H1 (cell line): ENCODE data around the gene EIF4E. TPM values are rescaled to one million over a fixed set of nuclear protein-coding genes. Genes with fewer than 3 reads are reported as not detected.

Experiments
- CTCF ChIA-PET: fragments of 300-600 bp; sonication (Branson Sonifier 250); formaldehyde crosslinking; loops from one replicate; lab custom pipeline; 2021; ENCODE audit not compliant: partially characterized antibody; lab: Charles Lee
- POLR2A ChIA-PET: fragments of 300-600 bp; sonication (Branson Sonifier 250); formaldehyde crosslinking; loops from one replicate; lab custom pipeline; 2021; ENCODE audit warnings: inconsistent platforms; ENCODE audit not compliant: partially characterized antibody; lab: Charles Lee
- DNase-seq, 2 experiments: peaks; one replicate each; pipeline versions ENCODE4 v3.0.0 to v3.0.0-alpha.2; 2010 to 2022; ENCODE audit warnings: low spot score in 2 of 2, low read depth in 1 of 2, mixed read lengths in 1 of 2
- FAIRE-seq: peaks from 2 replicates; lab custom pipeline; 2011; peaks lifted over from hg19 to GRCh38; lab: Jason Lieb, UNC
- H2AFZ ChIP-seq: 2 replicates; pipeline ENCODE4 v1.8.1; 2012; ENCODE audit warnings: low read length, inconsistent platforms
- H2AK5ac ChIP-seq: 2 replicates; pipeline ENCODE4 v1.6.1; 2013; ENCODE audit warnings: low read depth, low read length
- H2BK120ac ChIP-seq: replicated peaks from 2 replicates; pipeline ENCODE3; 2013; ENCODE audit warnings: low read depth, low read length, inconsistent platforms
- H2BK12ac ChIP-seq: 2 replicates; pipeline ENCODE4 v1.6.1; 2013; ENCODE audit warnings: low read depth, low read length
- H2BK15ac ChIP-seq: 2 replicates; pipeline ENCODE4 v1.6.1; 2013; ENCODE audit warnings: low read length
- H2BK20ac ChIP-seq: 2 replicates; pipeline ENCODE4 v1.6.1; 2013; ENCODE audit warnings: low read length
- H2BK5ac ChIP-seq: 2 replicates; pipeline ENCODE4 v1.6.1; 2013; ENCODE audit warnings: low read depth, low read length
- H3K14ac ChIP-seq: 2 replicates; pipeline ENCODE4 v1.6.1; 2013; ENCODE audit warnings: inconsistent platforms; ENCODE audit not compliant: insufficient read length
- H3K18ac ChIP-seq: 2 replicates; pipeline ENCODE4 v1.6.1; 2013; ENCODE audit warnings: low read length; ENCODE audit errors: extremely low read depth
- H3K23ac ChIP-seq: 2 replicates; pipeline ENCODE4 v1.6.1; 2013; ENCODE audit warnings: inconsistent platforms; ENCODE audit not compliant: insufficient read length
- H3K23me2 ChIP-seq: 2 replicates; pipeline ENCODE4 v1.6.1; 2013; ENCODE audit warnings: low read depth, low read length
- H3K27ac ChIP-seq: 2 replicates; pipeline ENCODE4 v1.6.1; 2011; ENCODE audit warnings: low read depth, low read length, inconsistent platforms
- H3K27me3 ChIP-seq, 4 experiments: replicated peaks in 1 of 4; 1 replicate in 1 of 4; 2 replicates in 3 of 4; pipeline versions ENCODE4 v1.6.1 to v1.8.1; 2011 to 2013; ENCODE audit warnings: low read length in 3 of 4, mild to moderate bottlenecking in 3 of 4, inconsistent platforms in 2 of 4, mixed read lengths in 2 of 4, moderate library complexity in 1 of 4; ENCODE audit not compliant: control insufficient read depth in 3 of 4, insufficient read depth in 3 of 4; ENCODE audit errors: extremely low read depth in 1 of 4
- H3K36me3 ChIP-seq, 4 experiments: 2 replicates each; pipeline versions ENCODE4 v1.6.1 to v1.8.1; 2011 to 2013; ENCODE audit warnings: mild to moderate bottlenecking in 4 of 4, low read length in 3 of 4, moderate library complexity in 2 of 4, control low read depth in 1 of 4, inconsistent platforms in 1 of 4; ENCODE audit not compliant: insufficient read depth in 4 of 4, control insufficient read depth in 2 of 4
- H3K4ac ChIP-seq: replicated peaks from 2 replicates; pipeline ENCODE3; 2013; ENCODE audit warnings: low read length, low read depth, mixed read lengths, inconsistent platforms; ENCODE audit not compliant: insufficient read length
- H3K4me1 ChIP-seq, 4 experiments: replicated peaks in 1 of 4; 1 replicate in 1 of 4; 2 replicates in 3 of 4; pipeline versions ENCODE4 v1.6.1 to v1.8.1; 2011 to 2013; ENCODE audit warnings: low read length in 3 of 4, inconsistent platforms in 2 of 4, mixed read lengths in 1 of 4; ENCODE audit not compliant: insufficient read depth in 4 of 4, control insufficient read depth in 3 of 4
- H3K4me2 ChIP-seq, 2 experiments: 2 replicates each; pipeline versions ENCODE4 v1.6.1 to v1.8.1; 2011 to 2013; ENCODE audit warnings: low read depth in 2 of 2, low read length in 2 of 2, control low read depth in 1 of 2, inconsistent platforms in 1 of 2, mild to moderate bottlenecking in 1 of 2; ENCODE audit not compliant: insufficient read depth in 1 of 2
- H3K4me3 ChIP-seq, 4 experiments: fragments of 200-600, 300-600 bp in 1 of 4; sonication (generic), shearing (Covaris generic), sonication (Bioruptor Twin) in 1 of 4; 2 replicates each; pipeline versions ENCODE4 v1.5.1 to v1.8.1; 2011 to 2016; ENCODE audit warnings: low read length in 4 of 4, low read depth in 3 of 4, control low read depth in 2 of 4, inconsistent platforms in 2 of 4, mild to moderate bottlenecking in 2 of 4, mixed read lengths in 1 of 4, moderate library complexity in 1 of 4; ENCODE audit not compliant: insufficient read depth in 2 of 4; ENCODE audit errors: extremely low read depth in 1 of 4
- H3K56ac ChIP-seq: replicated peaks from 2 replicates; pipeline ENCODE3; 2013; ENCODE audit warnings: low read depth, mild to moderate bottlenecking, mixed read lengths, low read length, inconsistent platforms; ENCODE audit not compliant: insufficient read length
- H3K79me1 ChIP-seq: 2 replicates; pipeline ENCODE4 v1.6.1; 2013; ENCODE audit warnings: low read depth, low read length, control low read depth
- H3K79me2 ChIP-seq, 2 experiments: 2 replicates each; pipeline versions ENCODE4 v1.6.1 to v1.8.1; 2012 to 2013; ENCODE audit warnings: low read length in 2 of 2, mild to moderate bottlenecking in 2 of 2, inconsistent platforms in 1 of 2; ENCODE audit not compliant: insufficient read depth in 2 of 2, control insufficient read depth in 1 of 2
- H3K9ac ChIP-seq, 4 experiments: replicated peaks in 1 of 4; 1 replicate in 1 of 4; 2 replicates in 3 of 4; pipeline versions ENCODE4 v1.6.1 to v1.8.1; 2011 to 2013; ENCODE audit warnings: low read depth in 3 of 4, low read length in 3 of 4, control low read depth in 2 of 4, mild to moderate bottlenecking in 2 of 4, moderate library complexity in 2 of 4, inconsistent platforms in 1 of 4; ENCODE audit errors: extremely low read depth in 1 of 4
- H3K9me3 ChIP-seq, 2 experiments: 2 replicates each; pipeline versions ENCODE4 v1.6.1 to v1.8.1; 2012 to 2013; ENCODE audit warnings: mild to moderate bottlenecking in 2 of 2, moderate library complexity in 2 of 2, control low read depth in 1 of 2, inconsistent platforms in 1 of 2, low read depth in 1 of 2, low read length in 1 of 2, mixed read lengths in 1 of 2; ENCODE audit not compliant: insufficient read depth in 2 of 2
- H4K20me1 ChIP-seq, 2 experiments: replicated peaks in 1 of 2; 2 replicates each; pipeline versions ENCODE3 to v1.8.1; 2011 to 2013; ENCODE audit warnings: inconsistent platforms in 2 of 2, low read length in 2 of 2, mild to moderate bottlenecking in 1 of 2; ENCODE audit not compliant: insufficient read depth in 2 of 2, control insufficient read depth in 1 of 2
- H4K5ac ChIP-seq: 2 replicates; pipeline ENCODE4 v1.6.1; 2013; ENCODE audit warnings: low read length, low read depth, mixed read lengths, inconsistent platforms; ENCODE audit not compliant: insufficient read length
- H4K8ac ChIP-seq: 2 replicates; pipeline ENCODE4 v1.8.0; 2013; ENCODE audit warnings: mild to moderate bottlenecking, moderate library complexity, low read length, inconsistent platforms; ENCODE audit not compliant: insufficient read depth; ENCODE audit errors: extremely low read depth
- H4K91ac ChIP-seq: replicated peaks from 2 replicates; pipeline ENCODE3; 2013; ENCODE audit warnings: low read length, mixed read lengths, inconsistent platforms; ENCODE audit not compliant: insufficient read length
- CHD1 ChIP-seq: IDR thresholded peaks from 2 replicates; pipeline ENCODE4 v1.6.1; 2012; ENCODE audit warnings: low read depth, low read length, improper control_type of control experiment
- CHD2 ChIP-seq: IDR thresholded peaks from 2 replicates; pipeline ENCODE4 v1.6.1; 2012; ENCODE audit warnings: low read length, improper control_type of control experiment
- CTBP2 ChIP-seq: IDR thresholded peaks from 2 replicates; pipeline ENCODE4 v1.7.0; 2011; ENCODE audit warnings: borderline replicate concordance, mild to moderate bottlenecking, moderate library complexity, mixed read lengths, low read length; ENCODE audit not compliant: insufficient read depth, insufficient read length
- EZH2 ChIP-seq: fragments of 200-600 bp; sonication (generic); IDR thresholded peaks from 2 replicates; pipeline ENCODE4 v1.7.1; 2012; ENCODE audit warnings: low read depth, mild to moderate bottlenecking, moderate library complexity, low read length, inconsistent platforms; ENCODE audit not compliant: severe bottlenecking
- JUND ChIP-seq: IDR thresholded peaks from 2 replicates; pipeline ENCODE4 v1.6.1; 2011; ENCODE audit warnings: mild to moderate bottlenecking, improper control_type of control experiment, low read length
- PHF8 ChIP-seq: fragments of 200-600 bp; sonication (generic); conservative IDR thresholded peaks from 2 replicates; pipeline ENCODE4 v1.7.1; 2012; ENCODE audit warnings: low read depth, mild to moderate bottlenecking, inconsistent platforms, low read length, moderate library complexity
- POU5F1 ChIP-seq: IDR thresholded peaks from 2 replicates; pipeline ENCODE4 v1.6.1; 2011; ENCODE audit warnings: low read depth, mild to moderate bottlenecking, low read length, moderate library complexity
- SAP30 ChIP-seq: fragments of 300-600 bp; sonication (generic); IDR thresholded peaks from 2 replicates; pipeline ENCODE4 v1.7.1; 2012; ENCODE audit warnings: low read length, moderate library complexity, mild to moderate bottlenecking, inconsistent platforms; ENCODE audit not compliant: insufficient read depth, insufficient replicate concordance
- SIN3A ChIP-seq, 2 experiments: IDR thresholded peaks in 1 of 2; conservative IDR thresholded peaks in 1 of 2; 2 replicates each; pipeline ENCODE4 v1.6.1; 2011 to 2012; ENCODE audit warnings: low read length in 2 of 2, improper control_type of control experiment in 1 of 2, low read depth in 1 of 2, mild to moderate bottlenecking in 1 of 2
- SIRT6 ChIP-seq: IDR thresholded peaks from one replicate; pipeline ENCODE4 v1.7.1; 2012; ENCODE audit warnings: low read length, inconsistent platforms
- SIX5 ChIP-seq: IDR thresholded peaks from 2 replicates; pipeline ENCODE4 v1.6.1; 2011; ENCODE audit warnings: mild to moderate bottlenecking, low read depth, low read length
- SRF ChIP-seq: IDR thresholded peaks from 2 replicates; pipeline ENCODE4 v1.6.1; 2011; ENCODE audit warnings: mild to moderate bottlenecking, low read depth, low read length, moderate library complexity
- SUZ12 ChIP-seq: fragments of 200-600 bp; sonication (generic); IDR thresholded peaks from 2 replicates; pipeline ENCODE4 v1.6.1; 2012; ENCODE audit warnings: mild to moderate bottlenecking, inconsistent platforms, low read length, moderate library complexity, mixed read lengths
- TAF1 ChIP-seq: IDR thresholded peaks from 2 replicates; pipeline ENCODE4 v1.6.1; 2011; ENCODE audit warnings: mild to moderate bottlenecking, low read depth, low read length
- TCF12 ChIP-seq: IDR thresholded peaks from 2 replicates; pipeline ENCODE4 v1.6.1; 2011; ENCODE audit warnings: low read depth, mild to moderate bottlenecking, low read length
- WGBS, 2 experiments: shearing (Covaris generic) in 1 of 2; methylation state at CpG; one replicate each; pipeline versions ENCODE4 v1.1.6 to v1.1.7; 2013 to 2015; ENCODE audit warnings: low lambda C conversion rate in 2 of 2, mixed read lengths in 2 of 2, inconsistent platforms in 1 of 2, low coverage in 1 of 2, missing lambda C conversion rate in 1 of 2; ENCODE audit not compliant: insufficient replicate concordance in 2 of 2, insufficient coverage in 1 of 2, insufficient read length in 1 of 2; ENCODE audit errors: extremely low coverage in 1 of 2, missing lambda C conversion rate in 1 of 2; 5-methylcytosine and 5-hydroxymethylcytosine counted together
- polyA plus RNA-seq, 7 experiments: library from polyadenylated mRNA; depleted of rRNA in 3 of 7; stranded (reverse) in 5 of 7; unstranded in 2 of 7; fragments of >200 nt in 5 of 7; fragments of 200-250 nt in 2 of 7; gene quantifications; 1 replicate in 5 of 7; 2 replicates in 1 of 7; 4 replicates in 1 of 7; pipeline versions ENCODE4 v1.2.1 to v1.2.3, GENCODE V29; 2011 to 2013; ENCODE audit warnings: missing spikeins in 2 of 7, mixed read lengths in 2 of 7
- total RNA-seq: library from RNA; stranded (reverse); fragmentation: NEBNext Ultra II Directional; extraction: Animal tissue kit (Norgen Biotek cat#: 25700); gene quantifications from 2 replicates; pipeline ENCODE4 v1.2.1, GENCODE V29; 2021

The EIF4E gene
- total and polyA plus RNA-seq, 2 of the 8 experiments (the other 6 are each of a cell fraction or from before 2014, with no cell fraction given) = 59.6 to 185 TPM

GRCh38 chr4:98867648-98868047 is 61.3 kb downstream of the EIF4E start:
- CTCF ChIA-PET = interaction anchor here (1.2 to 1.3 kb wide), 3 partner anchors 122 to 400 kb away, joined by 3 to 4 read pairs (median 3); no protein-coding TSS in a partner anchor
- WGBS, 2 experiments = 91% methylated on average over 1 of the region's 1 CpG; no CpG with 5 or more reads in 1 of the 2 experiments
- TF ChIP-seq PHF8 (no peak), SUZ12 (no peak), SIRT6 (no peak), SIN3A (conservative IDR thresholded peaks at IDR 0.05 in 1 of 2, IDR thresholded peaks at IDR 0.05 in 1 of 2; ENCODE audit: low read depth in 1 of 2, low read length in 2 of 2) (no peak), SRF (no peak), TAF1 (no peak), CHD1 (no peak), CTBP2 (no peak), EZH2 (no peak), CHD2 (no peak), JUND (no peak), SIX5 (no peak), SAP30 (no peak), TCF12 (no peak), POU5F1 (no peak)

More at GRCh38 chr4:98867648-98868047, 61.3 kb downstream of the EIF4E start:
- H3K9me3 ChIP-seq = no peaks in the 10 kb centered on the region
- H3K9ac ChIP-seq = no peak overlapping the region
- H2AFZ ChIP-seq = no peak overlapping the region
- no peaks in the 10 kb centered on the region for H3K4me1 ChIP-seq
- H2AK5ac ChIP-seq = no peak overlapping the region
- H3K23me2 ChIP-seq = no peaks in the 10 kb centered on the region
- no peak overlapping the region for H3K14ac ChIP-seq
- H3K4me2 ChIP-seq = no peak overlapping the region
- H3K36me3 ChIP-seq = no peaks in the 10 kb centered on the region
- no peak overlapping the region for H3K18ac ChIP-seq
- H3K4ac ChIP-seq = no peak overlapping the region
- H2BK12ac ChIP-seq = no peak overlapping the region
- no peak overlapping the region for H3K27ac ChIP-seq
- no peaks in the 10 kb centered on the region for H3K79me1 ChIP-seq
- no peak overlapping the region for H2BK20ac ChIP-seq
- DNase-seq = no peak
- POLR2A ChIA-PET = no interaction called here
- no peak overlapping the region for H4K8ac ChIP-seq
- no peaks in the 10 kb centered on the region for H3K79me2 ChIP-seq
- no peak overlapping the region for H3K4me3 ChIP-seq
- H2BK5ac ChIP-seq = no peak overlapping the region
- no peak overlapping the region for H4K5ac ChIP-seq
- H2BK15ac ChIP-seq = no peak overlapping the region
- H3K23ac ChIP-seq = no peak overlapping the region
- H4K20me1 ChIP-seq = no peaks in the 10 kb centered on the region
- no peak overlapping the region for H4K91ac ChIP-seq
- H3K27me3 ChIP-seq = no peaks in the 10 kb centered on the region
- no peak overlapping the region for H2BK120ac ChIP-seq
- FAIRE-seq = no peak
- H3K56ac ChIP-seq = no peak overlapping the region
